Measurements from ENCODE around the gene NKX2-1.

NKX2-1 gene

GRCh38 chr14:36518031-36518585, 1.9 kb downstream of the NKX2-1 start:
- DNase-seq (ENCODE audit: low read depth in 2 of 2, low spot score in 1 of 2), result no peak

GRCh38 chr14:36517242-36518030, 2.6 kb downstream of the NKX2-1 start:
- no peak for DNase-seq (ENCODE audit: low read depth in 2 of 2, low spot score in 1 of 2)

- DNase-seq (ENCODE audit: low read depth in 2 of 2, low spot score in 1 of 2), result no peak
Observed at GRCh38 chr14:36516719-36517241, 3.3 kb downstream of the NKX2-1 start.

- no peak for DNase-seq (ENCODE audit: low read depth in 2 of 2, low spot score in 1 of 2)
Observed at GRCh38 chr14:36515896-36516718, 3.9 kb downstream of the NKX2-1 start.

GRCh38 chr14:36515105-36515593, 4.9 kb downstream of the NKX2-1 start:
- DNase-seq (ENCODE audit: low read depth in 2 of 2, low spot score in 1 of 2), result no peak

- no peak for DNase-seq (ENCODE audit: low read depth in 2 of 2, low spot score in 1 of 2)
Observed at GRCh38 chr14:36514278-36515104, 5.5 kb downstream of the NKX2-1 start.

GRCh38 chr14:36513451-36514277, 6.4 kb downstream of the NKX2-1 start:
- DNase-seq (ENCODE audit: low read depth in 2 of 2, low spot score in 1 of 2), result no peak

- no peak for DNase-seq (ENCODE audit: low read depth in 2 of 2, low spot score in 1 of 2)
Observed at GRCh38 chr14:36513012-36513420, 7.0 kb downstream of the NKX2-1 start.

- DNase-seq (ENCODE audit: low read depth in 2 of 2, low spot score in 1 of 2), result no peak
Observed at GRCh38 chr14:36512585-36513003, 7.4 kb downstream of the NKX2-1 start.

- DNase-seq (ENCODE audit: low read depth in 2 of 2, low spot score in 1 of 2), result no peak
Observed at GRCh38 chr14:36511981-36512584, 7.9 kb downstream of the NKX2-1 start.

- no peak for DNase-seq (ENCODE audit: low read depth in 2 of 2, low spot score in 1 of 2)
Observed at GRCh38 chr14:36510874-36511273, 9.2 kb downstream of the NKX2-1 start.

- DNase-seq (ENCODE audit: low read depth in 2 of 2, low spot score in 1 of 2), result no peak
Observed at GRCh38 chr14:36510078-36510799, 9.8 kb downstream of the NKX2-1 start.

- no peak for DNase-seq (ENCODE audit: low read depth in 2 of 2, low spot score in 1 of 2)
Observed at GRCh38 chr14:36509069-36509917, 10.7 kb downstream of the NKX2-1 start.

- DNase-seq (ENCODE audit: low read depth in 2 of 2, low spot score in 1 of 2), result no peak
Observed at GRCh38 chr14:36508418-36509068, 11.5 kb downstream of the NKX2-1 start.

- DNase-seq (ENCODE audit: low read depth in 2 of 2, low spot score in 1 of 2), result no peak
Observed at GRCh38 chr14:36507847-36508417, 12.1 kb downstream of the NKX2-1 start.

- no peak for DNase-seq (ENCODE audit: low read depth in 2 of 2, low spot score in 1 of 2)
Observed at GRCh38 chr14:36506732-36507614, 13.1 kb downstream of the NKX2-1 start.
